AG04449 (cell line): ENCODE measurements around the gene MRPS35.

Experiments
- CTCF ChIA-PET: fragments of 350-600 bp; formaldehyde crosslinking; extraction: SDS; loops from one replicate; lab custom pipeline; 2021; ENCODE audit warnings: antibody characterized with exemption; lab: Yijun Ruan, JAX
- POLR2A ChIA-PET: fragments of 400-600, 350-600 bp; formaldehyde crosslinking; extraction: SDS; loops from one replicate; lab custom pipeline; 2020; ENCODE audit warnings: antibody characterized with exemption, inconsistent platforms; lab: Yijun Ruan, JAX
- DNase-seq: peaks from one replicate; pipeline ENCODE4 v3.0.0-alpha.2; 2010; ENCODE audit warnings: low read depth, low spot score
- H3K4me3 ChIP-seq: 2 replicates; pipeline ENCODE4 v1.5.1; 2011; ENCODE audit warnings: low read depth, mild to moderate bottlenecking, control low read depth, low read length
- TF ChIP-seq, protein P1 (sequence below): IDR thresholded peaks from one replicate; pipeline ENCODE4 v1.5.1; 2011; ENCODE audit warnings: mild to moderate bottlenecking, moderate library complexity, low read length, control low read depth, inconsistent platforms; ENCODE audit not compliant: insufficient read depth; ENCODE audit errors: missing control alignments

Gene MRPS35

DNA sequence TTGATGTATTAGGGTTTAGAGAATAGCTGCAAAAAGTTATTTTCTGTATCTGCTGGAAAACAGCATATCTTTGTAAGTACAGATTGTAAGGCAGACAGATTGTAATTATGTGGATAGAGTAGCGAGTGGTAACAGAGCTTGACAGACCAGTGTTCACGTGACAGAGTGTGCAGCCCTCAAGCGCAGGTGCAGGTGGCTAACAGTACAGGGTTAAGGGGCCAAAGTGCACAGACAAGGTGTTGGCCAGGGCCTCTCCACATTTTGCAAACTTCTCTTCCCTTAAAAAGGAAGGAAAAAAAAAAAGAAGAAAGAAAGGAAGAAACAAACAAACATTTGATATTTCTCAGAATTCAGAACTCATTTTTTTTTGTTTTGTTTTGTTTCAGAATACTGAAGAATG is 44.2 kb downstream of the MRPS35 start:
- CTCF ChIA-PET = interaction anchor here (2.4 kb wide), 1 partner anchor 21 kb away, joined by 8 read pairs; no protein-coding TSS in a partner anchor

DNA sequence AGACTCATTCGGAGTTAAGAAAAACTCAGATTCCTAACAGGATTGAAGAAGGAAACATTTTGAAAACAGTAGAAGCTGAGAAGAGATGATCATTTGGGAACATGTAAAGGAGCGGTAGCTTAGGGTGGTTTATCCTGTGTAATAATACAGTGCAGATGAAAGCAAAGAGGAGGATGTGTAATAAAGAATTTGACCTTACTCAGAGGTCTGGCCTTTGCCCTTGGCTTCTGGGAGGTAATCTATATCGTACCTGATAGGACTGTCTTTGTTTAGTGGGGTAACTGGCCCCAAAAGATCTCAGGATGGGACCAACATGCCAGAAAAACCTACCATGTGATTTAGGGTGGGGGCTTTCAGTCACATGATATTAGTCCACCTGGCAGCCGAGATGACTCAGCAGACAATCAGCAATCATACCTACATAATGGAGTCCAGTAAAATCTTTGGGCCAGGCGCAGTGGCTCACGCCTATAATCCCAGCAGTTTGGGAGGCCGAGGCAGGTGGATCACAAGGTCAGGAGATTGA is 46.1 kb downstream of the MRPS35 start:
- H3K4me3 ChIP-seq = no peak overlapping the region
- ChIA-PET POLR2A (no interaction called here), CTCF (no interaction called here)
- DNase-seq = no peak
- TF ChIP-seq, protein P1, sequence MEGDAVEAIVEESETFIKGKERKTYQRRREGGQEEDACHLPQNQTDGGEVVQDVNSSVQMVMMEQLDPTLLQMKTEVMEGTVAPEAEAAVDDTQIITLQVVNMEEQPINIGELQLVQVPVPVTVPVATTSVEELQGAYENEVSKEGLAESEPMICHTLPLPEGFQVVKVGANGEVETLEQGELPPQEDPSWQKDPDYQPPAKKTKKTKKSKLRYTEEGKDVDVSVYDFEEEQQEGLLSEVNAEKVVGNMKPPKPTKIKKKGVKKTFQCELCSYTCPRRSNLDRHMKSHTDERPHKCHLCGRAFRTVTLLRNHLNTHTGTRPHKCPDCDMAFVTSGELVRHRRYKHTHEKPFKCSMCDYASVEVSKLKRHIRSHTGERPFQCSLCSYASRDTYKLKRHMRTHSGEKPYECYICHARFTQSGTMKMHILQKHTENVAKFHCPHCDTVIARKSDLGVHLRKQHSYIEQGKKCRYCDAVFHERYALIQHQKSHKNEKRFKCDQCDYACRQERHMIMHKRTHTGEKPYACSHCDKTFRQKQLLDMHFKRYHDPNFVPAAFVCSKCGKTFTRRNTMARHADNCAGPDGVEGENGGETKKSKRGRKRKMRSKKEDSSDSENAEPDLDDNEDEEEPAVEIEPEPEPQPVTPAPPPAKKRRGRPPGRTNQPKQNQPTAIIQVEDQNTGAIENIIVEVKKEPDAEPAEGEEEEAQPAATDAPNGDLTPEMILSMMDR = no peak

More for the DNA sequence above, 44.2 kb downstream of the MRPS35 start:
- no peak overlapping the region for H3K4me3 ChIP-seq
- POLR2A ChIA-PET = interaction anchor here (0.6 to 0.7 kb wide), 2 partner anchors 173 to 636 kb away, joined by 3 to 5 read pairs; no protein-coding TSS in a partner anchor
- TF ChIP-seq, protein P1 = no peak
- DNase-seq = no peak

DNA sequence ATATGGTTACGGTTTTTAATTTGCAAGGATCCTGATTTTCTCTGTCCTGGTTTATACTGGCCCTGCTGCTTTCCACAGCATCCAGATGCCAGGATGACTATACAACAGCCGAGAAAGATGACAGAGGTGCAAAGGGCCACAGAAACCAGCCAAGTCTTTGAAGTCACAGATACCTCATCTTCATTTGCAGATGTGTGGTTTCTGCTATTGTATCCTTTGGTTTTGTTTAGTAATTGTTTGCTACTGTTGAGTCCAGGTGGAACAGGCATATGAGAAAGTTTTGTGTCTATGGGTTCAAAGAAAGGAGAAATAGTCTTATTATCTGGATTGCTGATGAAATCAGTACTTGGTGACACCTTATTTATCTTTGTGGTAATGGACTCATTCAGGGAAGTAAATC is 52.1 kb downstream of the MRPS35 start:
- no peak for DNase-seq
- TF ChIP-seq, protein P1 = no peak
- ChIA-PET CTCF (no interaction called here), POLR2A (no interaction called here)
- H3K4me3 ChIP-seq = no peak overlapping the region

DNA sequence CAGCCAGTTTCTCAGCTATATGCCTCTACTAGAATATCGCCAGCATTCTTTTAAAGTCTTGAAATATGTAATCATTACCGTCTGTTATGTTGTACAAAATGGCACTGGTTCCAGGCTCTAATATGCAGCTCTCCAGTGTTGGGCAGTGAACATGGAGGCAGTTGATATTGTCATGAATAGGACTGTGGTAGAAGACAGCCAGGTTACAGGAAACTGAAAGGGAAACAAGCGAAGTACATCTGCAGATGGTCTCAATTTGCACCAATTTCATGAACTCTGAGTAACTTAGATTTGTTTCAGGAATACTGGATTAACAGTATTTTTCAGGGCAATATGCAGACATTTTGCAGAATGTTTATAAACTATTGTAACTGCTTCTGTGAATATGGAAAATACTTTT is 56.0 kb downstream of the MRPS35 start:
- DNase-seq = no peak
- TF ChIP-seq, protein P1 = no peak
- H3K4me3 ChIP-seq = no peak overlapping the region
- POLR2A ChIA-PET = no interaction called here
- CTCF ChIA-PET = interaction anchor here (0.7 to 0.8 kb wide), 2 partner anchors 10 to 174 kb away, joined by 3 read pairs; no protein-coding TSS in a partner anchor

DNA sequence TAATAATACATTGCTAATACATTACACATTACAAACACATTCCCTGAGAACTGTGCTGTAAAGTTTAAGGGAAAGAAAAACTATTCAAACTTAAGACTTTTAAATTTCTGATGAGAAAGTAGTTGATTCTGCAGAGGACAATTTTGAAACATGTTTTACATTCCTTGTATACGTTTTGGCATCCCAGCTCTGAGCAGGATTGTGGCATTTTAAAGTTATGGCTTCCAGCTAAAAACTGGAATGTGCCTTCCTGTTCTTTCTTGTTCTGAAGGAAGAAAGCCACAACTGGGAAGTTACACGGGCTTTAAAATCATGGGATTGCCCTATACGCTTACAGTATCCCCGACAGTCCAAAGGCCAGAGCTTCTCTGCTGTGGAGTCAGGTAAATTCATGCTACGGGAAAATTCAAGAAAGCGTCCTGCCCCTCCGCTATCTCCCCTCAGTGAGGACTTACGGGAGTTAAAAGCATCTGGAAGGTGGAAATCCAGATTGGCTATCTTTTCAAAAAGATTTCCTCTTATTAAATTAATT is 58.6 kb downstream of the MRPS35 start:
- H3K4me3 ChIP-seq = no peak overlapping the region
- ChIA-PET POLR2A (no interaction called here), CTCF (interaction anchor here (0.9 to 1.9 kb wide), 3 partner anchors 10 to 171 kb away, joined by 3 to 5 read pairs (median 4); partner anchors contain the start of genes KLHL42 and MANSC4)
- TF ChIP-seq, protein P1 = no peak
- DNase-seq = no peak

DNA sequence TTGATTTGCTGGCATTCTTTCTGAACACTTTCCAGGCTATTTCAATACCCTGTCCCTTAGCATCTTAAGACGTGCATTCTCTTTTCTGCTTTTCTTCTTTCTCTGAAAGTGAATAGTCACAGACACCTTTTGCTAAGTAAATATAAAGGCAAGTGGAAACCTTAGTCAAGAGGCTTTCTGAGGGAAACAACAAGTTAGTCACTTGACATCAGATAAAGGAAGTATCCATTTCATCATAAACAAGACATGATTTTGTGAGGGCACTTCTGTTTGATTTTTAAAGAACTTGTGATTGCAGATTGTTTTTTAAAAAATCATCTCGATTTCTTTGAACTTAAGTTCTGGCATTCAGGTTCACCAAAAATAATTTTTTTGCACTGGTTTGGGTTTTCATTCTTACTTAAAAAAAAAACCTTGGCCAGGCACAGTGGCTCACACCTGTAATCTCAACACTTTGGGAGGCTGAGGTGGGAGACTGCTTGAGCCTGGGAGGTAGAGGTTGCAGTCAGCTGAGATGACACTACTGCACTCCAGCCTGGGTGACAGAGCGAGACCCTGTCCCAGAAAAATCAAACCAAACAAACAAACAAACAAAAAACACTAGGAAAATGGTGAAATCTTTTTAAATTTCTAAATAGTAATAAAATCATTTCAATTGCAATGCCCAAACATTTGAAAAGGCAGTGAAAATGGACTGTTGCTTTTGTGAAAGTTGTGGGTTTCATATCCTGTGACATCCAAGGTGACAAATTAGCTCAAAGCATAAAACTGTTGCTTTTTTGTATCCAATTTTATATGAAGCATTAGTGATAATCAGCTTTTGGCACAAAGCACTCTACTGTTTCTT is 61.1 kb downstream of the MRPS35 start:
- TF ChIP-seq, protein P1 = no peak
- CTCF ChIA-PET = interaction anchor here (0.7 to 1.4 kb wide), 3 partner anchors 8 to 50 kb away, joined by 3 to 5 read pairs (median 3); partner anchors contain the start of genes KLHL42 and MANSC4
- POLR2A ChIA-PET = no interaction called here
- DNase-seq = no peak
- H3K4me3 ChIP-seq = no peak overlapping the region
